ENCODE data around the gene USP20.

Gene USP20

GRCh38 chr9:129929496-129930125 lies 94.4 kb downstream of the USP20 start:
- no peak for FAIRE-seq

- no peak for FAIRE-seq
Measured at GRCh38 chr9:129930743-129931142, 95.5 kb downstream of the USP20 start.
